ENCODE results near the gene MRPL14.

The MRPL14 gene

GRCh38 chr6:44138717-44139350 is 11.6 kb upstream of the MRPL14 start:
- H3K79me2 ChIP-seq (ENCODE audit: insufficient read depth, low read length): no peaks in the 10 kb centered on the region
- no peaks in the 10 kb centered on the region for H3K4me1 ChIP-seq (ENCODE audit: insufficient read depth, low read length, poor library complexity, severe bottlenecking)
- no peaks in the 10 kb centered on the region for H3K9me2 ChIP-seq (replicated peaks; ENCODE audit: low read depth, low read length)
- H3K27me3 ChIP-seq (ENCODE audit: insufficient read depth, low read length, poor library complexity, severe bottlenecking): no peaks in the 10 kb centered on the region
- no peaks in the 10 kb centered on the region for H3F3A ChIP-seq (ENCODE audit: low read depth)
- H3K36me3 ChIP-seq (ENCODE audit: insufficient read depth, low read length): no peaks in the 10 kb centered on the region
- no peaks in the 10 kb centered on the region for H3K9me3 ChIP-seq (ENCODE audit: insufficient read depth, low read depth, low read length)
- H3K9ac ChIP-seq (ENCODE audit: low read depth, low read length, poor library complexity, severe bottlenecking): no peak overlapping the region
- H3K4me2 ChIP-seq (ENCODE audit: low read depth, low read length, poor library complexity, severe bottlenecking): no peak overlapping the region
- no peaks in the 10 kb centered on the region for H4K20me1 ChIP-seq (ENCODE audit: insufficient read depth, low read length, poor library complexity, severe bottlenecking)
- no peak overlapping the region for H3K4me3 ChIP-seq (ENCODE audit: low read length, poor library complexity, severe bottlenecking)
- no peak overlapping the region for H2AFZ ChIP-seq (ENCODE audit: low read length)
- TF ChIP-seq CTCF (conservative IDR thresholded peaks at IDR 0.05; ENCODE audit: low read length) (no peak), EZH2phosphoT487 (IDR thresholded peaks at IDR 0.05; ENCODE audit: borderline replicate concordance) (no peak)

GRCh38 chr6:44135875-44136274 is 8.6 kb upstream of the MRPL14 start:
- no peaks in the 10 kb centered on the region for H3F3A ChIP-seq (ENCODE audit: low read depth)
- TF ChIP-seq CTCF (conservative IDR thresholded peaks at IDR 0.05; ENCODE audit: low read length): no peak; the same call in 1 of the 2 replicates
- TF ChIP-seq EZH2phosphoT487 (IDR thresholded peaks at IDR 0.05; ENCODE audit: borderline replicate concordance): no peak
- H3K36me3 ChIP-seq (ENCODE audit: insufficient read depth, low read length): no peaks in the 10 kb centered on the region
- H3K4me1 ChIP-seq (ENCODE audit: insufficient read depth, low read length, poor library complexity, severe bottlenecking): no peaks in the 10 kb centered on the region
- H4K20me1 ChIP-seq (ENCODE audit: insufficient read depth, low read length, poor library complexity, severe bottlenecking): no peaks in the 10 kb centered on the region
- no peak overlapping the region for H3K9ac ChIP-seq (ENCODE audit: low read depth, low read length, poor library complexity, severe bottlenecking)
- no peaks in the 10 kb centered on the region for H3K79me2 ChIP-seq (ENCODE audit: insufficient read depth, low read length)
- H3K9me3 ChIP-seq (ENCODE audit: insufficient read depth, low read depth, low read length): no peaks in the 10 kb centered on the region
- H3K4me3 ChIP-seq (ENCODE audit: low read length, poor library complexity, severe bottlenecking): no peak overlapping the region
- H2AFZ ChIP-seq (ENCODE audit: low read length): no peak overlapping the region
- no peaks in the 10 kb centered on the region for H3K9me2 ChIP-seq (replicated peaks; ENCODE audit: low read depth, low read length)
- no peaks in the 10 kb centered on the region for H3K27me3 ChIP-seq (ENCODE audit: insufficient read depth, low read length, poor library complexity, severe bottlenecking)
- no peak overlapping the region for H3K4me2 ChIP-seq (ENCODE audit: low read depth, low read length, poor library complexity, severe bottlenecking)

- no peaks in the 10 kb centered on the region for H4K20me1 ChIP-seq (ENCODE audit: insufficient read depth, low read length, poor library complexity, severe bottlenecking)
- TF ChIP-seq CTCF (conservative IDR thresholded peaks at IDR 0.05; ENCODE audit: low read length) (no peak), EZH2phosphoT487 (IDR thresholded peaks at IDR 0.05; ENCODE audit: borderline replicate concordance) (no peak)
- no peaks in the 10 kb centered on the region for H3K27me3 ChIP-seq (ENCODE audit: insufficient read depth, low read length, poor library complexity, severe bottlenecking)
- H3K9ac ChIP-seq (ENCODE audit: low read depth, low read length, poor library complexity, severe bottlenecking): no peak overlapping the region
- no peak overlapping the region for H2AFZ ChIP-seq (ENCODE audit: low read length)
- H3F3A ChIP-seq (ENCODE audit: low read depth): no peaks in the 10 kb centered on the region
- no peaks in the 10 kb centered on the region for H3K79me2 ChIP-seq (ENCODE audit: insufficient read depth, low read length)
- H3K9me3 ChIP-seq (ENCODE audit: insufficient read depth, low read depth, low read length): no peaks in the 10 kb centered on the region
- no peak overlapping the region for H3K4me2 ChIP-seq (ENCODE audit: low read depth, low read length, poor library complexity, severe bottlenecking)
- H3K36me3 ChIP-seq (ENCODE audit: insufficient read depth, low read length): no peaks in the 10 kb centered on the region
- no peak overlapping the region for H3K4me3 ChIP-seq (ENCODE audit: low read length, poor library complexity, severe bottlenecking)
- no peaks in the 10 kb centered on the region for H3K4me1 ChIP-seq (ENCODE audit: insufficient read depth, low read length, poor library complexity, severe bottlenecking)
- no peaks in the 10 kb centered on the region for H3K9me2 ChIP-seq (replicated peaks; ENCODE audit: low read depth, low read length)
Measured at GRCh38 chr6:44135173-44135758, 8.0 kb upstream of the MRPL14 start.
